Right lung (tissue), 5 donors: ENCODE results near the gene LIPC. TPM values are rescaled to one million over a fixed set of nuclear protein-coding genes. Genes with fewer than 3 reads are reported as not detected.

Experiments used
- DNase-seq, 2 donors: peaks; one replicate each; pipeline ENCODE4 v3.0.0-alpha.2; 2013
- polyA plus RNA-seq, 5 donors: library from polyadenylated mRNA; unstranded; fragments of 120-200 nt; gene quantifications; one replicate each; pipeline versions ENCODE4 v1.2.1 to v1.2.3, GENCODE V29; 2013; ENCODE audit warnings: inconsistent platforms in 1 of 5, low replicate concordance in 1 of 5; ENCODE audit not compliant: insufficient read length in 5 of 5, insufficient read depth in 1 of 5

The LIPC gene
- polyA plus RNA-seq, 5 donors, result 0.24 to 2.1 (median 0.32) TPM

DNA sequence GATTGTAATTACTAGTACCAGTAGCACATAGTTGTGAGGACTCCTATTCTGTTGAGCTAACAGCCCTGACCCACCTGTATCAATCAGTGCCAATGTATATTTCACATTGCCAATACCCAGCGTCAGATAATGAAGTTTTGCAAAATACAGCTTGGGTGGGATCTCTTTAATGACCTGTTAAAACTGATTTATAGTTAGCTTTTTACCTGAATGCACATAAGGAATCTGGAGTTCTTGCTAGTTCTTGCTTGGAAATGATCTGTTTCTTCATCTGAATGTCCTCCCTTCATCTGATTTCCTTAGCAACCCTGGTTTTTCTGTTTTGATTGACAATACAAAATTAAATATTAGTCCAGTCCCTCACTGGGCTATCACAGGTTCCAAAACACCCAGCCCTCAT is 62.8 kb downstream of the LIPC start:
- no peak for DNase-seq

- no peak for DNase-seq
These were observed 64.2 kb downstream of the LIPC start for GRCh38 chr15:58495891-58496408.

- no peak for DNase-seq
These were observed 65.4 kb downstream of the LIPC start for GRCh38 chr15:58497046-58497785.

DNA sequence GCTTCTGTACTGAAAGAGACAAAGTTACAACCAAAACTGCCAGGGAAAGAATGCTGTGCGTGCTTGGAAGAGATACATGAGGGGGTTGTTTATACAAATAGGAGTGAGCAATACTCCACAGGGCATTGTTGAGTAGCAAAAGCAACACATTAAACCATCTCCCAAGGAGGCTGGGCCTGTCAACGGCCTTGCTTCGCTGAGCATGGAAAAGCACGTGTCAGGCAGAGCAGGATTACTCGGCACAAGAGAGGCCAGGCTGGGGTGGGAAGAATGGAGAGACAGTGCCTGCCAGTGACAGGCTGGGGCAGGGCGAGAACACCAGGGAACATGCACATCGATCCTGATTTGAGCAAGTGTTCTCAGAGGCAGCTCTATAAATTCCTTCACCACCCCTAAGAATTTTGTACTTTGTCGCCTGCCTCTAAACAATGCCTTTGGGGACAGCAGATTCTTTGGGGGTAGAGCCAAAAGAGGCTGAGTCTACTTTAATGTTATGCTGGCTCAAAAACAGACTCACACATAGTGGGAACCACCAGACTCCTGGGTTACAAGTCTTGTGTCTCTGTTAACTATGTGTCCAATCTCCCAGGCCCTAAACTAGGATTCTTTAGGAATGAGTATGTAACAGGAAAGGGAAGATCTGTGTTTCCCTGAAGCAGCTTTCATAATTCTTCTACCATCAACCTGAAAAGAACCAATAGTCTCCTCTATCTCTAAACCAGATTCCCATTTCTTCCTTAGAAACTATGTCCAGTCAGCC is 67.2 kb downstream of the LIPC start:
- no peak for DNase-seq

DNA sequence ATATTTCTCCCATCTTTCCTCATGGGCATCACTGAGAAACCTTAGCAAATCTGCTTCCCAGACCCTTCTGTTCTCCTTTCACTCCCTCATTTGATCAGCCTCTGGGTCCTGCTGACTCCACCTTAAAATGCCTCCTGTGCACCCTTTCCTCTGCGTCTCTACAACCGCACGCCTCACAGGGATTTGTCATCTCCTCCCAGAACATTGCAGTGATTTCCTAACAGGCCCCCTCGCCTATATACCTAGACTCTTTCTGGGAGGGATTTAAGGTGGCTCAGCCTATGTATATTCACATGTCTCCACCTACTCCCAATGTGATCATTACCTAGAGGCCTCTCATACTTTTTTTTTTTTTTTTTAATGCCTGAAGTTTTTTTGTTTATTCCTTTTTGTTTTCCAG is 69.2 kb downstream of the LIPC start:
- no peak for DNase-seq

- no peak for DNase-seq
These were observed 69.9 kb downstream of the LIPC start for GRCh38 chr15:58501636-58502188.

DNA sequence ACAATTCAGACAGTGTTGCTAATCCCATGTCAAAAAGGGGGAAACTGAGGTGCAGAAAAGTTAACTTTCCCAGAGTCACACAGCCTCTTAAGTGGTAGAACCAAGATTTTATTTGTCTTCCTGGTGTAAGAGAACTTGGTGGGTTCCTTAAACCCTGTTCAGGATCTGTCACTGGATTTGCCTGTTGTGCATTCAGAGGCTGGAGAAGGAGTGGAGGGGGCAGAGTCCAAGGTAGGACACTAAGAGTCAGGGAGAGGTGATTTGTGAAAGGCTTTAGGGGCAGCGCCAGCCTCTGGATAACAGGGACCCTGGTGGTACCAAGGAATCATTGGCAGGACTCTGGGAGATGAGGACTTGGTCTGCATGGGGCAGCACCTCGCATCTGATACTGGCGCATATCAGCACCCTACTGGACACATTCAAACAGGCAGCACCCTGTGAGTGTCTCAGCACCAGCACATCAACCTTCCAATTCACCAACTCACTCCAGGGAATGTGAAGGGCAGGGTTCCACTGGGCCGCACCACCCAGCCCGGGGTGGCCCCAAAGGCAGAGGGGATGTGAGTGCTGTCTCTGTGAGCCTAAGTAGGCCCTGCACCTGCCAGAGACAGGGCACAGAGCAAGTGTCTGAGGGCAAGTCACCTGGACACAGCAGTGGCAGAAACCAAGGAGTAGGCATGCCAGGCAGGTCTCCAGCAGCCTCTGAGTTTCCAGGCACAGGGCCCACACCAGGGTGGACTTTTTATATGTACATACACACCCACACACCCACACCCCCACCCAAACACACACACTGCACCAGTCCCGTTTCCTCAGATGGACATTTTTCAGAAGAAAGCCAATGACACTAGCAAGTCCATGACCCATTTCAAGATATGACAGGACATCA is 71.6 kb downstream of the LIPC start:
- no peak for DNase-seq

DNA sequence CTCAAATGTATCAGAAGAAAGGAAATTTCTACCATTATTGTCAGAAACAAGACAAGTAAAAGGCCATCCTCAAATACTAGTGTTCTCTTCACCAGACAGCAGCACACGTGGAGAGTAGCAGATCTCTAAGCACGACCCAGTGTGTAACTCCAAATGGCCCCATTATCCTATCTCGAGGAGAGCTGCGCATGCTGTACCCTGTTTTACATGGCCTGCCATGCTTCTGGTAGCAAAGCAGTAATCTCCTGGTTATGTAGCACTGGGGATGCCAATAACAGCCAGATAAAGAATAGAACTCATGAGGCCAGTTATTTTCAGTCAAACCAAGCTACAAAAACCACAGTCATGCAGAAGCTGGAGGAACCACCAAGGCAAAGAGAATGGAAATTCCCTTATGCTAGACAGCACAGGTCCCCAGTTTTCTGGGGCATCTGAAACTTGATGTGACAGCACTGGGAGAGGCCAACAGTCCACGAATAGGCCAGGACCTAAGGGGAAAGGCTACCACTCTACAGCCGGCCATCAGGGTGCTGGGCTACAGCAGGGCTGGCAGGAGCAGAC is 73.0 kb downstream of the LIPC start:
- DNase-seq, result no peak

DNA sequence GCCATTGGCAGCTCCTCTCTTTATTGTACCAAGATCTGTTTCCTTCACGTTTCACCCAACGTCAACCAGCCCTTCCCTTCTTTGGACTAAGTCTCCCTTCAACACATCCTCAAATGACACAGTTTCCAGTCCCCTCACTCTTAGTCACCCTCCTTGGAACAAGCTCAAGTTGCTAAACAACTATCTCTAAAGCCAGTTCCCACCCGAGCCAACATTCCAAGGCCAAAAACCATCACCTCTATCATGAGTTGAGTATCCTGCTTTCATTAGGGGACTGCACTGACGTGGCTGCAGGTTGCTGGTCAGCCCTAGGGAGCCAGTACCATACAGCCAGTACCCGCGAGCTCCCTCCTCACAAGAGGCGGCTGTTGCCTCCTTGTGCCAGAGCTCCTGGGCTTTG is 73.8 kb downstream of the LIPC start:
- DNase-seq, result no peak

DNA sequence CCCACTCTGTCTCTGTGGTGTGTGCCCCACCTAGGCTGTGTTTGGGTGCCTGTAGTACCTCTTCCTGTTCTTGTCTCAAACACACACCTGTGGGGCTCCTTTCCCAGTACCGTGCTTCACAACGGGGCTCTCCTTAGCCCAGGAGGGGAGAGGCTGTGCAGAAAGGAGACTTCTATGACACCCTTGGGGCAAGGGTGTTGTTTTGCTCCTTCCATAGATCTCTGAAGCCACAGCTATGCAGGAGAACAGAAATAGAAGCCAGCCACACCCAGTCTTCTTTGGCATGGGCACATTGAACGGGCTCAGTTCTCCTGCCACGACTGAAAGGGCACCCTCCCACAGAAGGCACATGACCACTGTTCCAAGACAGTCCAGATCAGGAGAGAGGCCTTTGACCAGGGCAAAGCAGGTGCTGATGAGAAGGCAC is 74.3 kb downstream of the LIPC start:
- DNase-seq, result no peak

DNA sequence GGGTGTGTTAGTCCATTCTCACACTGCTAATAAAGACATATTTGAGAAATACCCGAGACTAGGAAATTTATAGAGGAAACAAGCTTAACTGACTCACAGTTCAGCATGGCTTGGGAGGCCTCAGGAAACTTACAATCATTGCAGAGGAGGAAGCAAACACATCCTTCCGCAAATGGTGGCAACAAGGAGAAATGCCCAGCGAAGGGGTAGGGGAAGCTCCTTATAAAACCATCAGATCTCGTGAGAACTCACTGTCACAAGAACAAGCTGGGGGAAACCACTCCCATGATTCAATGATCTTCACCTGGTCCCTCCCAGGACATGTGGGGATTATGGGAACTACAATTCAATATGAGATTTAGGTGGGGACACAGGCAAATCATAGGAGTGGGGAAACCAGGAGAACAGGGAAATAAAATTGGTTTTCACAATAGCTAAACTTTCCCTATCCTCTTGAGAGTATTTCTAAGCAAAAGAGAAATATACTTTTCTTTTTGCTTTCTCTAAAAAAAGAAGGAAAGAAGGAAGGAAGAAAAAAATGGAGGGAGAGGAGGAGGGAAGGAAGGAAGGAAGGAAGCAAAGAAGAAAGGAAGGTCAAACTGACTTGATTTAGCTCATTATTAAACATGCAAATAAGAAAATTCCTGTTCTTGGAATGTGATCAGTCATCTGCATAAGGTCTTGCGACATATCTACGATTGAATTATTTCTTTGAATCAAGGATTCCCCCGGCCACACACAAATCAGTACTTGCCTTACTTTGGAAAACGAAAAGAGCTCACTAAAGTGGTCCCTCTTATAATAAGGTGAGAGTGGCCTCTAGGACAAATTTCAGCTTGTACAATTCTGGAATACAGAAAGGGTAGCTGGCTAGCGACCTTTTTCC is 75.2 kb downstream of the LIPC start:
- DNase-seq, result no peak

GRCh38 chr15:58509556-58509955 is 77.8 kb downstream of the LIPC start:
- no peak for DNase-seq

DNA sequence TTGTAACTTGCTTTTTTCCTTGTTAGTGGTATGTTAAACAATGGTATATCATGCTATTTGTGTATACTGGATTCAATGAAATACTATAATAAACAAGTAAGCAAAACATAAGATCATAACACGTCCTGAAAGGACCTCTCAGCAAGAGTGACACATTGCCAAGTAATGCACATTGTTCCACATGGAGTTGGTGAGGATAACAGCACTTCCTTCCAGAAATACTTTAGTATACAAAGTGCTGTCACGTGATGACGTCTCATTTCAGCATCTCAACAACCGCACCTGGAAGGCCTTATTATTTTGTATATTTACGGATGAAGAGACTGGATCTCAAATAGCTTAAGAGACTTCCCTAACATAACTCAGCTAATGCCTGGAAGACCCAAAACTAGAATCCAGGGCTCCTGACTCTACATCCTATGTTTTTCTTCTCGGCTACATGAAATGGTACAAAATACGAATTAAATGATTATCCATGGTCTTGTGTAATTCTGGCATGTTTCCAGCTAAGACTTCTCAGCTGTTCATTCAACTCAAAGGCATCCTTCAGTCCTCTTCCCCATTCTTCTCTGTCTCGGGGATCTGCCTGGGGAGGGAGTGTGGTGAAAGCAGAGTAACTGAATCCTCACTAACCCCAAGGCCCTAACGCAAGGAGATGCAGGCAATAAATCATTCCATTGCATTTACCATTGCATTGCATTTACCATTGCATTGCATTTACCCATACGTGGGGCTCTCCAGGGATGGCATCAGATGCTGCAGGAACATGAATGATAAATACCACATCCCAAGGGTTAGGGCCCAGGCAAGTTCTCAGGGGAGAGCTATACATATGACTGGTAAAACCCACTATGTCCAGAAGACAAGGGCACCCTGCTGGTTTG is 79.2 kb downstream of the LIPC start:
- no peak for DNase-seq

GRCh38 chr15:58511599-58511987 is 79.8 kb downstream of the LIPC start:
- DNase-seq, result no peak

- no peak for DNase-seq
These were observed 80.7 kb downstream of the LIPC start for GRCh38 chr15:58512522-58512921.

DNA sequence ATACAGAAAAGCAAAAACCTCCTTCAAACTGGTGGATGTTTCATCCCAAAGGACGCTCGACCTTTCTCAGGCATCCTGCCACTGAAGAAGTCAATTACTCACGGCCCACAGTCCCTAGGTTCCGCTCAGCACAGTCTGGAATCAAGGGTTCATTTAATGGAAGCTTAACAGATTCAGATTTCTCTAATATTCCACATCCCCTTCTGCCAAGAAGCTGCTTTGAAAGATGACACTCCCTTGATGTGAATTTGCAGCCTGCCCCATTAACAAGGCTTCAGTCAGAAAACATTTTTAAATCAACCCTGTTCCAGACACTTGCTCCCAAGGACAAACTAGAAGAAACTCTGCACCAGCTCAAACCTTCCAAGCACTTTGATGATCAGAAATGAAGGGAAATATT is 81.2 kb downstream of the LIPC start:
- DNase-seq, result no peak

- no peak for DNase-seq
These were observed 82.0 kb downstream of the LIPC start for GRCh38 chr15:58513726-58514336.

GRCh38 chr15:58515807-58516206 is 84.0 kb downstream of the LIPC start:
- no peak for DNase-seq

- DNase-seq, result no peak
These were observed 85.5 kb downstream of the LIPC start for GRCh38 chr15:58517252-58517681.
